HepG2 (cell line): ENCODE data around the gene CPHXL2. TPM values are rescaled to one million over a fixed set of nuclear protein-coding genes. Genes with fewer than 3 reads are reported as not detected.

Experiments
- ATF7 ChIP-seq, 2 experiments: fragments of 450-650 bp in 1 of 2; sonication (generic) in 1 of 2; formaldehyde crosslinking in 1 of 2; IDR thresholded peaks; 2 replicates each; pipeline versions ENCODE4 v1.4.0 to v1.6.1; 2016 to 2020; ENCODE audit warnings: antibody characterized with exemption in 1 of 2, mild to moderate bottlenecking in 1 of 2, missing genetic modification reagents in 1 of 2
- CCDC6 ChIP-seq: sonication (generic); formaldehyde crosslinking; IDR thresholded peaks from 2 replicates; pipeline ENCODE4 v1.8.1; 2022; ENCODE audit warnings: mild to moderate bottlenecking, missing genetic modification reagents, moderate library complexity
- CREM ChIP-seq, 2 experiments: sonication (generic) in 1 of 2; formaldehyde crosslinking in 1 of 2; IDR thresholded peaks; 2 replicates each; pipeline versions ENCODE4 v1.4.0 to v1.6.1; 2016 to 2020; ENCODE audit warnings: antibody characterized with exemption in 1 of 2, mild to moderate bottlenecking in 1 of 2, missing genetic modification reagents in 1 of 2
- CSRNP2 ChIP-seq: sonication (generic); formaldehyde crosslinking; conservative IDR thresholded peaks from 2 replicates; pipeline ENCODE4 v1.8.0; 2022; ENCODE audit warnings: low read depth, missing genetic modification reagents
- ELF1 ChIP-seq: sonication (generic); formaldehyde crosslinking; IDR thresholded peaks from 2 replicates; pipeline ENCODE4 v1.4.0; 2020; ENCODE audit warnings: missing genetic modification reagents
- EP300 ChIP-seq, 3 experiments: sonication (generic) in 1 of 3; formaldehyde crosslinking in 1 of 3; IDR thresholded peaks; 2 replicates each; pipeline versions ENCODE4 v1.5.1 to v1.6.1; 2011 to 2020; ENCODE audit warnings: low read depth in 2 of 3, low read length in 2 of 3, borderline replicate concordance in 1 of 3, improper control_type of control experiment in 1 of 3, mild to moderate bottlenecking in 1 of 3, missing genetic modification reagents in 1 of 3, moderate library complexity in 1 of 3
- HDAC2 ChIP-seq: sonication (generic); formaldehyde crosslinking; IDR thresholded peaks from 2 replicates; pipeline ENCODE4 v1.4.0; 2020; ENCODE audit warnings: missing genetic modification reagents
- MLLT10 ChIP-seq: sonication (generic); formaldehyde crosslinking; IDR thresholded peaks from 2 replicates; pipeline ENCODE4 v1.4.0; 2020; ENCODE audit warnings: missing genetic modification reagents
- MTF1 ChIP-seq: sonication (generic); formaldehyde crosslinking; IDR thresholded peaks from 2 replicates; pipeline ENCODE4 v1.5.0; 2020; ENCODE audit warnings: missing genetic modification reagents
- MXI1 ChIP-seq: IDR thresholded peaks from 3 replicates; pipeline ENCODE4 v1.6.1; 2012; ENCODE audit warnings: low read depth, low read length, inconsistent platforms, borderline replicate concordance
- MYC ChIP-seq: sonication (generic); formaldehyde crosslinking; IDR thresholded peaks from 2 replicates; pipeline ENCODE4 v1.9.0; 2021; ENCODE audit warnings: missing genetic modification reagents, borderline replicate concordance
- NFATC3 ChIP-seq: sonication (generic); formaldehyde crosslinking; IDR thresholded peaks from 2 replicates; pipeline ENCODE4 v1.5.1; 2020; ENCODE audit warnings: mild to moderate bottlenecking, missing genetic modification reagents
- NR2F6 ChIP-seq, 2 experiments: IDR thresholded peaks; 2 replicates each; pipeline ENCODE4 v1.6.1; 2016; ENCODE audit warnings: antibody characterized with exemption in 1 of 2, mild to moderate bottlenecking in 1 of 2
- SP5 ChIP-seq: IDR thresholded peaks from 2 replicates; pipeline ENCODE4 v1.6.1; 2016; ENCODE audit warnings: low read depth, borderline replicate concordance
- SRY ChIP-seq: sonication (generic); formaldehyde crosslinking; IDR thresholded peaks from 2 replicates; pipeline ENCODE4 v1.8.0; 2022; ENCODE audit warnings: mild to moderate bottlenecking, missing genetic modification reagents
- TEAD3 ChIP-seq: optimal IDR thresholded peaks from 2 replicates; pipeline ENCODE3; 2016; ENCODE audit warnings: borderline replicate concordance
- ZBTB38 ChIP-seq: sonication (generic); formaldehyde crosslinking; IDR thresholded peaks from 2 replicates; pipeline ENCODE4 v1.5.1; 2020; ENCODE audit warnings: mild to moderate bottlenecking, missing genetic modification reagents
- ZFP37 ChIP-seq: sonication (generic); formaldehyde crosslinking; IDR thresholded peaks from 2 replicates; pipeline ENCODE4 v1.4.0; 2020; ENCODE audit warnings: missing genetic modification reagents, borderline replicate concordance
- ZFY ChIP-seq: sonication (generic); formaldehyde crosslinking; IDR thresholded peaks from 2 replicates; pipeline ENCODE4 v1.4.0; 2020; ENCODE audit warnings: missing genetic modification reagents
- ZNF17 ChIP-seq: sonication (generic); formaldehyde crosslinking; IDR thresholded peaks from 2 replicates; pipeline ENCODE4 v1.5.0; 2020; ENCODE audit warnings: mild to moderate bottlenecking, missing genetic modification reagents
- ZNF292 ChIP-seq: sonication (generic); formaldehyde crosslinking; IDR thresholded peaks from 2 replicates; pipeline ENCODE4 v1.8.1; 2022; ENCODE audit warnings: mild to moderate bottlenecking, low read depth, missing genetic modification reagents, borderline replicate concordance
- ZNF558 ChIP-seq: sonication (generic); formaldehyde crosslinking; IDR thresholded peaks from 2 replicates; pipeline ENCODE4 v1.9.0; 2022; ENCODE audit warnings: mild to moderate bottlenecking, missing genetic modification reagents, borderline replicate concordance
- ZNF562 ChIP-seq: sonication (generic); formaldehyde crosslinking; IDR thresholded peaks from 2 replicates; pipeline ENCODE4 v1.8.0; 2022; ENCODE audit warnings: missing genetic modification reagents, borderline replicate concordance
- ZNF816 ChIP-seq: sonication (generic); formaldehyde crosslinking; IDR thresholded peaks from 2 replicates; pipeline ENCODE4 v1.8.0; 2022; ENCODE audit warnings: missing genetic modification reagents, mild to moderate bottlenecking, borderline replicate concordance
- ZNF883 ChIP-seq: sonication (generic); formaldehyde crosslinking; IDR thresholded peaks from 2 replicates; pipeline ENCODE4 v1.5.1; 2020; ENCODE audit warnings: mild to moderate bottlenecking, missing genetic modification reagents; ENCODE audit errors: not compliant biosample characterization
- ZSCAN9 ChIP-seq: IDR thresholded peaks from 2 replicates; pipeline ENCODE4 v1.6.1; 2016; ENCODE audit warnings: borderline replicate concordance
- polyA plus RNA-seq, 8 experiments: library from polyadenylated mRNA; depleted of rRNA in 3 of 8; stranded (reverse) in 7 of 8; unstranded in 1 of 8; fragments of >200 nt; fragmentation: Illumina TruSeq in 4 of 8; extraction: Trizol in 4 of 8; gene quantifications; 2 replicates each; pipeline versions ENCODE4 v1.2.1 to v1.2.3, GENCODE V29; 2011 to 2016; ENCODE audit warnings: low read depth in 4 of 8, missing spikeins in 1 of 8, mixed read lengths in 1 of 8; ENCODE audit not compliant: insufficient read depth in 1 of 8
- total RNA-seq, 5 experiments: library from RNA; depleted of rRNA; stranded (reverse); fragments of >200 nt; fragmentation: Illumina TruSeq; extraction: Trizol; gene quantifications; 2 replicates each; pipeline ENCODE4 v1.2.3, GENCODE V29; 2016; ENCODE audit warnings: low read depth in 1 of 5
- TF ChIP-seq, protein P1 (sequence below): sonication (generic); formaldehyde crosslinking; IDR thresholded peaks from 2 replicates; pipeline ENCODE4 v1.5.1; 2020; ENCODE audit warnings: missing genetic modification reagents, mild to moderate bottlenecking, borderline replicate concordance

CPHXL2 gene
- total and polyA plus RNA-seq, 2 of the 13 experiments (the other 11 are each of a cell fraction or from before 2014, with no cell fraction given), result not detected

DNA sequence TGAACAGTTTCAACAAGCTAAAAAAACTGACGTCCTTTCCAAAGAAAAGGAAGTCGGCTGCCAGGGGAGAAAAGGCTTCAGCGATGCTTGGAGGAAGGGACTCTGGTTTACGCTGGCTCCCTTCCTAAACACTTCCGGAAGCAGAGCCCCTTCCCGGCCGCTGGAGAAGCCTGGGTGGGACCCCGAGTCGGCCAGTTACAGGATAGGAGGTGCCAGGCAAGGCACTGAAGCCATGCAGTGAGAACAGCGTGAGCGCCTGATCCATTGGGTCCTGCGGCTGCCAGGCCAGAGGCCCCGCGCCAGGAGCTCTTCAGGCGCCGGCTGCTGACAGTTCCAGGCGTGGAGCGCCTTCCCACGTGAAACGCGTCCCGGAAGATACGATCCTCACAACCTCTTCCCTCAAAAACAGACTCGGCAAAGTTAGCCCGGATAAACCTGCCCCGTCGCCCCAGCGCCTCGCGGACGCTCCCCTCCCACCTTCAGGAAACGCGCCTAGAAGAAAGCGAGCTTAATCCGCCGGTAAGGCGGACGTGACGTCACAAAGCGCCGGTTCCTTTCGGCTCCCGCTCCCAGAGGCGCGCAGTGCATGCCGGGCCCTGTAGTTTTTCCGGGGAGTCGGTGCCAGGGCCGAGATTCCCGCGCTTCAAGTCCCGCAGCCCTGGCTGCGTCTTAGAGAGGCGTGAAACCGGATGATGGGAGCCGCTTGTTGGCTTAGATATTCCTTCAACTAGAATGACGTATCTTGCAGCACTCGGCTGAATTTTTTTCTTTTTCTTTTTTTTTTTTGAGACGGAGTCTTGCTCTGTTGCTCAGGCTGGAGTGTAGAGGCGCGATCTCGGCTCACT is 53.8 kb downstream of the CPHXL2 start, which contains the start of gene ADAT1 (continued):
- TF ChIP-seq, protein P1, sequence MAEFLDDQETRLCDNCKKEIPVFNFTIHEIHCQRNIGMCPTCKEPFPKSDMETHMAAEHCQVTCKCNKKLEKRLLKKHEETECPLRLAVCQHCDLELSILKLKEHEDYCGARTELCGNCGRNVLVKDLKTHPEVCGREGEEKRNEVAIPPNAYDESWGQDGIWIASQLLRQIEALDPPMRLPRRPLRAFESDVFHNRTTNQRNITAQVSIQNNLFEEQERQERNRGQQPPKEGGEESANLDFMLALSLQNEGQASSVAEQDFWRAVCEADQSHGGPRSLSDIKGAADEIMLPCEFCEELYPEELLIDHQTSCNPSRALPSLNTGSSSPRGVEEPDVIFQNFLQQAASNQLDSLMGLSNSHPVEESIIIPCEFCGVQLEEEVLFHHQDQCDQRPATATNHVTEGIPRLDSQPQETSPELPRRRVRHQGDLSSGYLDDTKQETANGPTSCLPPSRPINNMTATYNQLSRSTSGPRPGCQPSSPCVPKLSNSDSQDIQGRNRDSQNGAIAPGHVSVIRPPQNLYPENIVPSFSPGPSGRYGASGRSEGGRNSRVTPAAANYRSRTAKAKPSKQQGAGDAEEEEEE (CRISPR knock-in tag), result no peak; the same call in 1 of the 2 replicates
- TF ChIP-seq ZNF292 (CRISPR knock-in tag) (no peak), MYC (CRISPR knock-in tag) (peak; percentile 85; the same call in 1 of the 2 replicates), MLLT10 (CRISPR knock-in tag) (no peak), NFATC3 (no peak), HDAC2 (CRISPR knock-in tag) (peak; percentile 68), SP5 (CRISPR knock-in tag) (no peak), ZNF816 (CRISPR knock-in tag) (no peak), ZBTB38 (CRISPR knock-in tag) (peak; percentile 76), ATF7 (IDR thresholded peaks at IDR 0.05) (peak; percentile 87), ATF7 (CRISPR knock-in tag; IDR thresholded peaks at IDR 0.05) (peak; percentile 42; the same call in 1 of the 2 replicates), CCDC6 (CRISPR knock-in tag) (0 out of 2 replicates have a peak, but pooled peaks have one; percentile 51), EP300 (IDR thresholded peaks at IDR 0.05; ENCODE audit: low read depth in 2 of 2, low read length in 2 of 2) (no peak), EP300 (CRISPR knock-in tag; IDR thresholded peaks at IDR 0.05; ENCODE audit: borderline replicate concordance) (no peak), SRY (CRISPR knock-in tag) (peak; percentile 80; the same call in 1 of the 2 replicates), ELF1 (CRISPR knock-in tag) (peak; percentile 95), TEAD3 (CRISPR knock-in tag) (peak; percentile 69), ZNF883 (CRISPR knock-in tag) (peak; percentile 74), ZFP37 (CRISPR knock-in tag) (no peak), ZNF17 (CRISPR knock-in tag) (no peak), ZSCAN9 (CRISPR knock-in tag) (peak; percentile 64; the same call in 1 of the 2 replicates), CSRNP2 (CRISPR knock-in tag) (no peak), ZNF562 (CRISPR knock-in tag) (no peak), ZFY (CRISPR knock-in tag) (peak; percentile 94), NR2F6 (IDR thresholded peaks at IDR 0.05) (no peak), NR2F6 (CRISPR knock-in tag; IDR thresholded peaks at IDR 0.05) (peak; percentile 45; the same call in 1 of the 2 replicates), CREM (IDR thresholded peaks at IDR 0.05) (peak; percentile 99), CREM (CRISPR knock-in tag; IDR thresholded peaks at IDR 0.05) (peak; percentile 71; the same call in 1 of the 2 replicates), ZNF558 (no peak), MXI1 (peak; percentile 100; the same call in 2 of the 3 replicates), MTF1 (CRISPR knock-in tag) (no peak)
